ENCODE data around the gene CABP2. TPM values are rescaled to one million over a fixed set of nuclear protein-coding genes. Genes with fewer than 3 reads are reported as not detected.
A peak's percentile ranks its signal among the peaks of the same experiment; 100 is the strongest.

The CABP2 gene
- total RNA-seq, 1 donor from 2014 or later, result not detected

DNA sequence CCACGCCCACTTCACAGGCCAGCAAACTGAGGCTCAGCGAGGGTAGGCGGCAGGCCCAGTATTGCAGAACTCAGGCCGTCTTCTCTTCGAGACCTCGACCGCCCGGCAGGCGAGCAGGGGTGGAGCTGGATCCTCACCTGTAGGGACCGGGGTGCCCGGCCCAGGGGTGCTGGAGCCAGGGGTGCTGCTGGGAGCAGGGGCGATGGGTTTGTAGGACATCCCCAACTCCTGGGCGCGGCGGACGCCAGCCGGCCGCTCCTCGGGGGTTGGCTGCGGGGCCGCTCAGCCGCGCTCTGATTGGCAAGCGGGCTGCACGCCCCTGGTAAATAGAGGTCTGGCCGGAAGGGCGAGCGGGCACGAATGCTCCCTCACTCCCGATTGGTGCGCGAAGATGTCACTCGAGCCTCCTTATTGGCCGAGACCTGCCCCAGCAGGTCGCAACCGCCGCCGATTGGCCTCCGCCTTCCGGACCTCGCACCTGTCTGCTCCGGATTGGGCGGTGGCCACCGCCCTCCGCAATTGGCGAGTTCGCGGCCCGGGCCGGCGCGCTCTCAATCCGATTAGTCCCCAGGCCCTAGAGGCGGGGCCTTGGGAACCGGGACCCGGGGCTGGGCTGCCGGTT lies 15.3 kb downstream of the CABP2 start, which contains the start of gene CDK2AP2:
CDK2AP2 (minus strand) TSS at position 299 of the 622 bp plus-strand sequence; CDS start at position 219, 80 bp downstream.
- Histone ChIP-seq H3K27me3 (ENCODE audit: control insufficient read depth, insufficient read depth, low read length) (no peaks in the 10 kb centered on the region), H3K4me3 (ENCODE audit: low read depth, low read length) (peak within 1 kb of the TSS; percentile 89), H3K36me3 (ENCODE audit: control insufficient read depth, insufficient read depth, low read length) (no peaks in the 10 kb centered on the region)
- DNase-seq (ENCODE audit: low read depth), result peak; percentile 97
- TF ChIP-seq, protein P1, sequence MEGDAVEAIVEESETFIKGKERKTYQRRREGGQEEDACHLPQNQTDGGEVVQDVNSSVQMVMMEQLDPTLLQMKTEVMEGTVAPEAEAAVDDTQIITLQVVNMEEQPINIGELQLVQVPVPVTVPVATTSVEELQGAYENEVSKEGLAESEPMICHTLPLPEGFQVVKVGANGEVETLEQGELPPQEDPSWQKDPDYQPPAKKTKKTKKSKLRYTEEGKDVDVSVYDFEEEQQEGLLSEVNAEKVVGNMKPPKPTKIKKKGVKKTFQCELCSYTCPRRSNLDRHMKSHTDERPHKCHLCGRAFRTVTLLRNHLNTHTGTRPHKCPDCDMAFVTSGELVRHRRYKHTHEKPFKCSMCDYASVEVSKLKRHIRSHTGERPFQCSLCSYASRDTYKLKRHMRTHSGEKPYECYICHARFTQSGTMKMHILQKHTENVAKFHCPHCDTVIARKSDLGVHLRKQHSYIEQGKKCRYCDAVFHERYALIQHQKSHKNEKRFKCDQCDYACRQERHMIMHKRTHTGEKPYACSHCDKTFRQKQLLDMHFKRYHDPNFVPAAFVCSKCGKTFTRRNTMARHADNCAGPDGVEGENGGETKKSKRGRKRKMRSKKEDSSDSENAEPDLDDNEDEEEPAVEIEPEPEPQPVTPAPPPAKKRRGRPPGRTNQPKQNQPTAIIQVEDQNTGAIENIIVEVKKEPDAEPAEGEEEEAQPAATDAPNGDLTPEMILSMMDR (IDR thresholded peaks at IDR 0.05; ENCODE audit: insufficient read depth, low read length, poor library complexity, severe bottlenecking), result no peak

DNA sequence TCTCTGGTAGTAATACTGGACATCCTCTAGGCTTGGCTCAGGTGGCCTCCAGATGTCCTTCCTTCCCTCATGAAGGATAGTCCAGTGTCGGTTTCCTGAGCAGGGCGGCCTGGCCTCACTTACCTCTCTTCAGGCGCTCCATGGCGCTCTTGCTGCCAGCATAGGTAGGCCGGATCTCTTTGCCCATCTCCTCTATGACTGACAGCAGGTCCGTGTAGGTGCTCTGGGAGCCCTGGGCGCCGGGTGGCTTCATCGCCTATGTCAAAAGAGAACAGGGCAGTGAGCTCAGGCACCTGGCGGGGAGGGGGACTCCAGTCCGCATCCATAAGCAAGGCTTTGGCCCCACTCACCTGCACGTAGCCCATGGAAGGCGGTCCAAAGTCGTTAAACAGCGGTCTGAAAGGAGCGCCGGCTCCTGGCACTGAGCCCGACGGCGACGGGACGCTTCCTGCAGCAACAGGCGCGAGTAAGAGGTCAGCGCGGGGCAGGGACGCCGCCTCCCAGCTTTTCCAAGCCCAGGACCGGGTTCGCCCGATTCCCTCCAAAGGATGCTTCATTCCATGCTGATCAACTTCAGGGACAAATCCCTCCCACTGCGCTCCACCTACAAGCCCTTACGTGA lies 15.9 kb downstream of the CABP2 start:
- Histone ChIP-seq H3K27me3 (ENCODE audit: control insufficient read depth, insufficient read depth, low read length) (no peaks in the 10 kb centered on the region), H3K36me3 (ENCODE audit: control insufficient read depth, insufficient read depth, low read length) (no peaks in the 10 kb centered on the region), H3K4me3 (ENCODE audit: low read depth, low read length) (peak overlapping the region; percentile 69)
- DNase-seq (ENCODE audit: low read depth), result peak; percentile 58
- TF ChIP-seq, protein P1 (IDR thresholded peaks at IDR 0.05; ENCODE audit: insufficient read depth, low read length, poor library complexity, severe bottlenecking), result no peak

DNA sequence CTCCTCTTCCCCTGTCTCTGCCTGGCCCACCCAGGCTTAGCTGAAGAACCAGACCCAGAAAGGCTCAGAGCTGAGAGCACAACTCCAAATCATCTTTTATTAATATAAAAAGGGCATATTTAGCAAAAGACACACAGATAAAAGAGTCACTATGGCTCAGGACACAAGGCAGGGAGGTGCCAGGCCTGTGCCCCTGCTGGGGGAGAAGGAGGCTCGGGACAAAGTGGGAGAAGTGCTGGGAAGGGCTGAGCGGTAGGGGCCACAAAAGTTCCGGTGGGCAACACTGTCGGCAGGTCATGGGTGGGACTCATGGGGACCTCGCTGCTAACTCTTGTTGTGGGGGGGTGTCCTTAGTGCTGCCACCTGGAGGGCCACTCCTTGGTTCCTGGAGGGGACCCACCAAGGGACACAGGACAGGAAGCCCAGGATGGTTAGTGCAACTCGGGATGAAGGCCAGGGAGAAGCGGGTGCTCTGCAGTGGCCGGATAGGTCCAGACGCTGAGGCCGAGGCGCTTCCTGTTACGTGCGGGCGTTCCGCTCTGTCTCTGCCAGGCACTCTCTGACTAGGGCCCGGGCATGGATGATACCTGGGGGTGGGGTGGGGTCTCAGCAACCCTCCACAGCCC lies 16.7 kb downstream of the CABP2 start:
- H3K27me3 ChIP-seq (ENCODE audit: control insufficient read depth, insufficient read depth, low read length), result no peaks in the 10 kb centered on the region
- DNase-seq (ENCODE audit: low read depth), result no peak
- peaks cover 1% of the 10 kb centered on the region for H3K36me3 ChIP-seq (ENCODE audit: control insufficient read depth, insufficient read depth, low read length)
- no peak overlapping the region for H3K4me3 ChIP-seq (ENCODE audit: low read depth, low read length)
- TF ChIP-seq, protein P1 (IDR thresholded peaks at IDR 0.05; ENCODE audit: insufficient read depth, low read length, poor library complexity, severe bottlenecking), result no peak

DNA sequence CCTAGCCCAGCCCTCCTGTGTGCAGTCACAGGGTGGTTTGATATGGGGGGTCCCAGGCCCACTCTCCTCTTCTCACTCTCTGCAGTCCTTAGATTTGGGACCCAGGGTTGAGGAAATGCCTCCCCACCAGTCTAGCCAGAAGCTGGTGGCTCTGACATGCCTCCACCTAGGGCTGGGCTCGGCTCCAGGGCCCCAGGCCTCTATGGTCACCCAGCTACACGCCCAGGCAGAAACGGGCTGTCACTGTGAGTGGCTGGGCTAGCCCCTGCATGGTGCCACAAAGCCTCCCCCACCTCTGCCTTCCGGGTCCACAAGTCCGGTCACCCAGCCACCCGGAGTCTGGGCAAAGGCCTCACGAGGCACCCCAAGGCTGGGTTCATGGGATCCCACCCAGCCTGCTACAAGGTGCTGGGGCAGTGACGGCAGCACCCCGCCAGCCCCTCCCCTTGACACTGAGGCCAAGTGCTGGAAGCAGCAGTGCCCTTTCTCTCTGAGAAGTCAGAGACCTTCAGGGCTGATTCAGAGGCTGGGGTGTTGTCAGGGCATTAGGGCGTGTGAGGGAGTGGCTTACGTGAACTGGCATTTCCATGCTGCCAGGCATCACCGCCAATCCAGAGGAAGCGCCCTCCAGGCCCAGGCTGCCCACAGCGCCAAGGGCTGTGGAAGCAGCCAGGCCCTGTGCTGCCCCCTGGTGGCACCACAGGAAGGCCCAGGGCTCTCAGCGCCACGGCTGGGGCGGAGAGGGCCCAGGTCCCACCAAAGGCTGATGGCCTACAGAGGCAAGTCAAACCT lies 17.4 kb downstream of the CABP2 start:
- DNase-seq (ENCODE audit: low read depth), result peak; percentile 85
- H3K27me3 ChIP-seq (ENCODE audit: control insufficient read depth, insufficient read depth, low read length), result no peaks in the 10 kb centered on the region
- H3K36me3 ChIP-seq (ENCODE audit: control insufficient read depth, insufficient read depth, low read length), result peaks cover 3% of the 10 kb centered on the region
- H3K4me3 ChIP-seq (ENCODE audit: low read depth, low read length), result peak overlapping the region; percentile 1
- TF ChIP-seq, protein P1 (IDR thresholded peaks at IDR 0.05; ENCODE audit: insufficient read depth, low read length, poor library complexity, severe bottlenecking), result peak; percentile 97

DNA sequence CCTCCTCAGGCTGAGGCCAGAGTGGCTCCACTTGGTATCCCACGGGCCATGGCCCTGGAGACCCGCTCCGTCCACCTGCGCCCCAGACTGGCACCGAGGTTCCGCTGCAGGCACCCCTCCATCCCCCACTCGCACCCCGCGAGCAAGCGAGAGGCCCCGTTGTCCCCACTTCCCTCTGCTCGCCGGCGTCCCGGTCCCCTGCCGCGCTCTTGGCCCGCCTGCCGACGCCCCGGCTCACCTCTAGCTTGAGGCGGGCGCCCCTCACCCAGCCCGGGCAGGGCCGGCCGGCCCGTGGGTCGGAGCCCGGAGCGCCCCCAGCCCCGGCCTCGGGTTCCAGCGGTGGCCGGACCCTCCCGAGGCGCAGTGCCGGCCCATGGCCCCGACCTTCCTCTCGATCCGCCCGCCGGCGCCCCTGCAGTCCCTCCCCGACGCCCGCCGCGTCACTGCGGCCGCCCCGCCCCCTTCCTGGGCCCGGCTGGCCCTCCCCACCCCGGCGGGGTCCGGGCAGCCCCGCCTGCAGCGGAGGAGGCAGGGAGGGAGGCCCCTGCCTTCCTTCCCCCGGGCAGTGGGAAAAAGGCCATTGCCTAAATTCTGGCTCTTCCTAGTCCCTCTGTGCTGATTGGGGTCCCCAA lies 18.2 kb downstream of the CABP2 start, which contains the start of gene PITPNM1:
PITPNM1 (minus strand) TSS at position 414 of the 632 bp plus-strand sequence. CDS start 1,183 bp downstream, outside the sequence.
- Histone ChIP-seq H3K4me3 (ENCODE audit: low read depth, low read length) (peak within 1 kb of the TSS; percentile 79), H3K27me3 (ENCODE audit: control insufficient read depth, insufficient read depth, low read length) (no peaks in the 10 kb centered on the region), H3K36me3 (ENCODE audit: control insufficient read depth, insufficient read depth, low read length) (peaks cover 4% of the 10 kb centered on the region)
- TF ChIP-seq, protein P1 (IDR thresholded peaks at IDR 0.05; ENCODE audit: insufficient read depth, low read length, poor library complexity, severe bottlenecking), result no peak
- DNase-seq (ENCODE audit: low read depth), result no peak
